HG02678 (cell line): ENCODE results near the gene EPB41L1.

Source experiments
- ATAC-seq: cut with Tn5 transposase; IDR thresholded peaks from one replicate; pipeline ENCODE4 v1.9.1; 2021; ENCODE audit warnings: mild to moderate bottlenecking, moderate library complexity; ENCODE audit not compliant: unreplicated experiment

Gene EPB41L1

GRCh38 chr20:36275441-36276189 lies 121.1 kb downstream of the EPB41L1 start:
- no peak for ATAC-seq

- no peak for ATAC-seq
These were observed 123.0 kb downstream of the EPB41L1 start for GRCh38 chr20:36277546-36277945.

DNA sequence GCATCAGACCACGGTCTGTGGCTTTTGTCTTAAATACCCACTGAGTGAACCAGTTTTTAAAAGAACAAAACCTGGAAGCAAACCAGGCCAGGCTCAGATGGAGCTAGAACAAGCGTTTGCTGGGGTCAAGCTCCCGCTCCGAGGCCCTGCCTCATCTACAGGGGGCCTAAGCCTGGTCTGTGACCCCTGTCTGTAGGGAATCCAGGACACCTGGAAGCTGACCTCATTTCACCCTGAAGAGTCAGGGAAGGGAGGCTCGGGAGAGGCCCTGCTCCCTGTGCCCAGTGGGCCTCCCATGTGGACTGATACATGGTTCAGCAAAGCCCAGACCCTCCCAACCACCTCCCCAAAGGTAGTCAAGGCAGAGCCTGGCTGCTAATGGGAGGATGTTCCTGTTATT lies 124.8 kb downstream of the EPB41L1 start:
- no peak for ATAC-seq

DNA sequence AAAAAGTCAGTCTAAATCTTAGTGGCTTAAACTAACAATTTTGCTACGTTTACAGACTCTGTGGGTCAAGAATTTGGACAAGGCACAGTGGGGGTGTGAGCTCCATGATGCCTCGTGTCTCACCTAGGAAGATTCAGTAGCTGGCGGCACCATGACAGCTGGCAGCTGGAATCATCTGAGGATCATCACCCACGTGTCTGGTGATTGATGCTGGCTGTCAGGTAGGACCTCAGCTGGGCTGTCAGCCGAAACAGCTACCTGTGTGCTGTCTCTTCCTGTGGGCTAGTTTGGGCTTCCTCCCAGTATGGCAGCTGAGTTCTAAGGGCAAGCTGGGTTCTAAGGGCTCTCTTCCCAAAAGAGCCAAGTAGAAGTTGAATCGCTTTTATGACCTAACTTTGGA lies 125.2 kb downstream of the EPB41L1 start:
- no peak for ATAC-seq

DNA sequence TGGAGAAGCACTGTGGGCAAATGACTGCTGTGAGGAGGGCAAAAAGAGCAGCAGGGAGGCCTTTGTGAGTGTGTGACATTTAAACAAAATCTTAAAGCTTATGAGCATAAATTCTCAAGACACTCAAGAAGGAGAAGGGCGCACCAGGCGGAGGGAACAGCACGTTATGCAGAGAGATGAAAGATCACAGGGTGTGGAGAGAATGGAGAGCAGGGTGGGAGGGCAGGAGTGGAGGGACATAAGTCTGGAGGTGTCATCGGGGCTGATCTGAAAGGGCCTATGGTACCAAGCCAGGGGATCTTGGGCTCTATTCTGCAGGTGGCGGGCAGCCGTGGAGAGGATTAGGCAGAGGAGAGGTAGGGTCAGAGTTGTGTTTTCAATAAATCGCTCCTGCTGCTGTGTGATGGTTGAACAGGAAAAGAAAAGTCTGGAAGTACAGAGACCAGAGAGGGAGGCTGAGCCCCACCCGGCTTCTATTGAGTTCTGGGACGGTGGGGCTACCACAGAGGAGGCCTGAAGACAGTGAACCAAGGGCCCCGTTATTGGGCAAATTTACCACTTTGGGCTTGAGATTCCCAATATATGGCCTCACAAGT lies 127.3 kb downstream of the EPB41L1 start:
- ATAC-seq = no peak
